ENCODE measurements around the gene ASTN2.

Gene ASTN2

GRCh38 chr9:117180896-117181445 is 233.9 kb downstream of the ASTN2 start:
- DNase-seq (ENCODE audit: low read depth, low spot score) = no peak

GRCh38 chr9:117178596-117179375 is 236.1 kb downstream of the ASTN2 start:
- peak; percentile 7 for DNase-seq (ENCODE audit: low read depth, low spot score)

GRCh38 chr9:117170567-117170966 is 244.3 kb downstream of the ASTN2 start:
- DNase-seq (ENCODE audit: low read depth, low spot score) = no peak

GRCh38 chr9:117169089-117169621 is 245.7 kb downstream of the ASTN2 start:
- no peak for DNase-seq (ENCODE audit: low read depth, low spot score)

GRCh38 chr9:117164512-117164911 is 250.3 kb downstream of the ASTN2 start:
- DNase-seq (ENCODE audit: low read depth, low spot score) = no peak

GRCh38 chr9:117160254-117160653 is 254.6 kb downstream of the ASTN2 start:
- no peak for DNase-seq (ENCODE audit: low read depth, low spot score)

GRCh38 chr9:117156771-117157535 is 257.9 kb downstream of the ASTN2 start:
- no peak for DNase-seq (ENCODE audit: low read depth, low spot score)

GRCh38 chr9:117156144-117156688 is 258.6 kb downstream of the ASTN2 start:
- no peak for DNase-seq (ENCODE audit: low read depth, low spot score)

- DNase-seq (ENCODE audit: low read depth, low spot score) = no peak
Observed at GRCh38 chr9:117153021-117153420, 261.8 kb downstream of the ASTN2 start.

GRCh38 chr9:117151716-117152115 is 263.1 kb downstream of the ASTN2 start:
- DNase-seq (ENCODE audit: low read depth, low spot score) = no peak

GRCh38 chr9:117149996-117150395 is 264.9 kb downstream of the ASTN2 start:
- DNase-seq (ENCODE audit: low read depth, low spot score) = no peak

- DNase-seq (ENCODE audit: low read depth, low spot score) = no peak
Observed at GRCh38 chr9:117145811-117146490, 268.9 kb downstream of the ASTN2 start.

- DNase-seq (ENCODE audit: low read depth, low spot score) = no peak
Observed at GRCh38 chr9:117145081-117145480, 269.8 kb downstream of the ASTN2 start.

GRCh38 chr9:117138231-117138630 is 276.6 kb downstream of the ASTN2 start:
- DNase-seq (ENCODE audit: low read depth, low spot score) = no peak

- DNase-seq (ENCODE audit: low read depth, low spot score) = no peak
Observed at GRCh38 chr9:117136461-117136860, 278.4 kb downstream of the ASTN2 start.

- DNase-seq (ENCODE audit: low read depth, low spot score) = no peak
Observed at GRCh38 chr9:117135501-117136098, 279.3 kb downstream of the ASTN2 start.

GRCh38 chr9:117134826-117135500 is 279.9 kb downstream of the ASTN2 start:
- DNase-seq (ENCODE audit: low read depth, low spot score) = no peak

- no peak for DNase-seq (ENCODE audit: low read depth, low spot score)
Observed at GRCh38 chr9:117126871-117127270, 288.0 kb downstream of the ASTN2 start.

GRCh38 chr9:117125531-117125930 is 289.3 kb downstream of the ASTN2 start:
- DNase-seq (ENCODE audit: low read depth, low spot score) = no peak

GRCh38 chr9:117123729-117124128 is 291.1 kb downstream of the ASTN2 start:
- no peak for DNase-seq (ENCODE audit: low read depth, low spot score)

- DNase-seq (ENCODE audit: low read depth, low spot score) = no peak
Observed at GRCh38 chr9:117122953-117123352, 291.9 kb downstream of the ASTN2 start.
